ENCODE measurements around the gene CASQ1. TPM values are rescaled to one million over a fixed set of nuclear protein-coding genes. Genes with fewer than 3 reads are reported as not detected.

CASQ1 gene
- total RNA-seq, 1 donor from 2014 or later, result 0.27 TPM

- Histone ChIP-seq H3K4me3 (no peak overlapping the region), H3K4me1 (peaks cover 11% of the 10 kb centered on the region), H3K36me3 (peaks cover 100% of the 10 kb centered on the region), H3K27ac (no peak overlapping the region), H3K27me3 (ENCODE audit: low read depth) (no peaks in the 10 kb centered on the region), H3K9me3 (no peaks in the 10 kb centered on the region)
- TF ChIP-seq CTCF (IDR thresholded peaks at IDR 0.05), result no peak
- intact Hi-C loops (cut with DNase I), result no loop called here
- peak; percentile 78 to 81 for ATAC-seq
- DNase-seq, result no peak
These were observed 36.7 kb downstream of the CASQ1 start for GRCh38 chr1:160227034-160227433.

- H3K36me3 ChIP-seq, result peaks cover 100% of the 10 kb centered on the region
- no peak for ATAC-seq
- no peak for TF ChIP-seq CTCF (IDR thresholded peaks at IDR 0.05)
These were observed 37.2 kb downstream of the CASQ1 start for GRCh38 chr1:160227561-160227960.

GRCh38 chr1:160228431-160228830 is 38.1 kb downstream of the CASQ1 start:
- intact Hi-C loops (cut with DNase I), result no loop called here
- no peak overlapping the region for H3K27ac ChIP-seq
- H3K27me3 ChIP-seq (ENCODE audit: low read depth), result no peaks in the 10 kb centered on the region
- H3K4me3 ChIP-seq, result no peak overlapping the region
- DNase-seq (no peak), ATAC-seq (no peak)
- TF ChIP-seq CTCF (IDR thresholded peaks at IDR 0.05), result no peak
- no peaks in the 10 kb centered on the region for H3K9me3 ChIP-seq
- H3K4me1 ChIP-seq, result peaks cover 11% of the 10 kb centered on the region
- peaks cover 100% of the 10 kb centered on the region for H3K36me3 ChIP-seq

More at GRCh38 chr1:160227561-160227960, 37.2 kb downstream of the CASQ1 start:
- H3K4me3 ChIP-seq, result no peak overlapping the region
- H3K27ac ChIP-seq, result no peak overlapping the region
- H3K9me3 ChIP-seq, result no peaks in the 10 kb centered on the region
- intact Hi-C loops (cut with DNase I), result no loop called here
- no peaks in the 10 kb centered on the region for H3K27me3 ChIP-seq (ENCODE audit: low read depth)
- peaks cover 11% of the 10 kb centered on the region for H3K4me1 ChIP-seq
- no peak for DNase-seq

GRCh38 chr1:160232911-160233310 is 42.5 kb downstream of the CASQ1 start:
- DNase-seq (no peak), ATAC-seq (no peak)
- H3K27ac ChIP-seq, result no peak overlapping the region
- peaks cover 97% of the 10 kb centered on the region for H3K36me3 ChIP-seq
- intact Hi-C loops (cut with DNase I), result no loop called here
- H3K4me3 ChIP-seq, result no peak overlapping the region
- TF ChIP-seq CTCF (IDR thresholded peaks at IDR 0.05), result no peak
- no peaks in the 10 kb centered on the region for H3K27me3 ChIP-seq (ENCODE audit: low read depth)
- no peaks in the 10 kb centered on the region for H3K4me1 ChIP-seq
- no peaks in the 10 kb centered on the region for H3K9me3 ChIP-seq

- intact Hi-C loops (cut with DNase I), result no loop called here
- H3K27me3 ChIP-seq (ENCODE audit: low read depth), result no peaks in the 10 kb centered on the region
- DNase-seq, result no peak
- TF ChIP-seq CTCF (IDR thresholded peaks at IDR 0.05), result no peak
- H3K4me1 ChIP-seq, result no peaks in the 10 kb centered on the region
- no peak overlapping the region for H3K4me3 ChIP-seq
- ATAC-seq, result no peak
- H3K9me3 ChIP-seq, result no peaks in the 10 kb centered on the region
- H3K27ac ChIP-seq, result no peak overlapping the region
- peaks cover 97% of the 10 kb centered on the region for H3K36me3 ChIP-seq
These were observed 46.4 kb downstream of the CASQ1 start for GRCh38 chr1:160236806-160237205.

- H3K27me3 ChIP-seq (ENCODE audit: low read depth), result no peaks in the 10 kb centered on the region
- ATAC-seq (no peak), DNase-seq (no peak)
- H3K27ac ChIP-seq, result no peak overlapping the region
- intact Hi-C loops (cut with DNase I), result no loop called here
- no peaks in the 10 kb centered on the region for H3K4me1 ChIP-seq
- H3K9me3 ChIP-seq, result no peaks in the 10 kb centered on the region
- H3K36me3 ChIP-seq, result peaks cover 97% of the 10 kb centered on the region
- no peak overlapping the region for H3K4me3 ChIP-seq
- TF ChIP-seq CTCF (IDR thresholded peaks at IDR 0.05), result no peak
These were observed 47.2 kb downstream of the CASQ1 start for GRCh38 chr1:160237558-160237957.
